ENCODE data around the gene DCDC2B.

DCDC2B gene

GRCh38 chr1:32239337-32239736, 30.4 kb downstream of the DCDC2B start:
- H3K9me3 ChIP-seq (replicated peaks; ENCODE audit: insufficient read depth, low read length), result no peaks in the 10 kb centered on the region
- no peaks in the 10 kb centered on the region for H3F3A ChIP-seq (ENCODE audit: insufficient read depth, low read length)
- no peak overlapping the region for H2AFZ ChIP-seq (ENCODE audit: low read length)
- no peak for DNase-seq
- no peak overlapping the region for H3K4me3 ChIP-seq (ENCODE audit: low read length)
- no peak overlapping the region for H3K27ac ChIP-seq (ENCODE audit: low read length)
- no peaks in the 10 kb centered on the region for H3K4me1 ChIP-seq (ENCODE audit: low read length)
- no peaks in the 10 kb centered on the region for H3K79me2 ChIP-seq (ENCODE audit: low read length)
- no peak overlapping the region for H3K4me2 ChIP-seq (ENCODE audit: low read depth, low read length)
- no peaks in the 10 kb centered on the region for H3K9me2 ChIP-seq (replicated peaks; ENCODE audit: insufficient read depth, low read length)
- no peaks in the 10 kb centered on the region for H4K20me1 ChIP-seq (ENCODE audit: insufficient read depth, low read length)
- no peaks in the 10 kb centered on the region for H3K27me3 ChIP-seq (replicated peaks; ENCODE audit: insufficient read depth, low read length)
- no peak overlapping the region for H3K9ac ChIP-seq (ENCODE audit: low read length)
- H3K36me3 ChIP-seq (replicated peaks; ENCODE audit: insufficient read depth, low read length), result no peaks in the 10 kb centered on the region
- TF ChIP-seq EZH2phosphoT487 (IDR thresholded peaks at IDR 0.05; ENCODE audit: low read length) (no peak), EZH2 (optimal IDR thresholded peaks at IDR 0.05; ENCODE audit: low read depth, low read length) (no peak), CTCF (IDR thresholded peaks at IDR 0.05; ENCODE audit: low read length) (no peak)

GRCh38 chr1:32239790-32240139, 30.9 kb downstream of the DCDC2B start:
- no peaks in the 10 kb centered on the region for H3K27me3 ChIP-seq (replicated peaks; ENCODE audit: insufficient read depth, low read length)
- no peaks in the 10 kb centered on the region for H3K9me3 ChIP-seq (replicated peaks; ENCODE audit: insufficient read depth, low read length)
- no peaks in the 10 kb centered on the region for H3K79me2 ChIP-seq (ENCODE audit: low read length)
- H3K27ac ChIP-seq (ENCODE audit: low read length), result no peak overlapping the region
- no peaks in the 10 kb centered on the region for H3K4me1 ChIP-seq (ENCODE audit: low read length)
- DNase-seq, result no peak
- no peaks in the 10 kb centered on the region for H4K20me1 ChIP-seq (ENCODE audit: insufficient read depth, low read length)
- no peaks in the 10 kb centered on the region for H3F3A ChIP-seq (ENCODE audit: insufficient read depth, low read length)
- no peak for TF ChIP-seq CTCF (IDR thresholded peaks at IDR 0.05; ENCODE audit: low read length)
- TF ChIP-seq EZH2phosphoT487 (IDR thresholded peaks at IDR 0.05; ENCODE audit: low read length), result no peak
- TF ChIP-seq EZH2 (optimal IDR thresholded peaks at IDR 0.05; ENCODE audit: low read depth, low read length), result no peak
- H2AFZ ChIP-seq (ENCODE audit: low read length), result peak overlapping the region; percentile 83
- no peaks in the 10 kb centered on the region for H3K9me2 ChIP-seq (replicated peaks; ENCODE audit: insufficient read depth, low read length)
- H3K36me3 ChIP-seq (replicated peaks; ENCODE audit: insufficient read depth, low read length), result no peaks in the 10 kb centered on the region
- H3K4me3 ChIP-seq (ENCODE audit: low read length), result no peak overlapping the region
- no peak overlapping the region for H3K9ac ChIP-seq (ENCODE audit: low read length)
- peak overlapping the region; percentile 94 for H3K4me2 ChIP-seq (ENCODE audit: low read depth, low read length)

GRCh38 chr1:32240140-32240951, 31.5 kb downstream of the DCDC2B start:
- H3K27ac ChIP-seq (ENCODE audit: low read length), result no peak overlapping the region

More at GRCh38 chr1:32240140-32240951, 31.5 kb downstream of the DCDC2B start:
- Histone ChIP-seq H3K9me2 (replicated peaks; ENCODE audit: insufficient read depth, low read length) (no peaks in the 10 kb centered on the region), H4K20me1 (ENCODE audit: insufficient read depth, low read length) (no peaks in the 10 kb centered on the region), H3K9ac (ENCODE audit: low read length) (peak overlapping the region; percentile 26; the same call in 1 of the 2 replicates), H3K4me1 (ENCODE audit: low read length) (no peaks in the 10 kb centered on the region), H3K4me2 (ENCODE audit: low read depth, low read length) (peak overlapping the region; percentile 94), H3K36me3 (replicated peaks; ENCODE audit: insufficient read depth, low read length) (no peaks in the 10 kb centered on the region), H3K9me3 (replicated peaks; ENCODE audit: insufficient read depth, low read length) (no peaks in the 10 kb centered on the region), H2AFZ (ENCODE audit: low read length) (peak overlapping the region; percentile 83), H3K4me3 (ENCODE audit: low read length) (peak overlapping the region; percentile 65), H3K79me2 (ENCODE audit: low read length) (no peaks in the 10 kb centered on the region), H3K27me3 (replicated peaks; ENCODE audit: insufficient read depth, low read length) (no peaks in the 10 kb centered on the region), H3F3A (ENCODE audit: insufficient read depth, low read length) (no peaks in the 10 kb centered on the region)
- TF ChIP-seq EZH2phosphoT487 (IDR thresholded peaks at IDR 0.05; ENCODE audit: low read length) (no peak), CTCF (IDR thresholded peaks at IDR 0.05; ENCODE audit: low read length) (peak; percentile 24; the same call in 1 of the 2 replicates)
- DNase-seq, result peak; percentile 14

All from MM.1S (cell line).